Activated CD8-positive, alpha-beta memory T cell treated with anti-CD3 and anti-CD28 coated beads for 24 hours (primary cell): ENCODE measurements around the gene ASIC4.
A peak's percentile ranks its signal among the peaks of the same experiment; 100 is the strongest.

ENCODE experiments used
- DNase-seq: peaks from one replicate; pipeline ENCODE4 v3.0.0-alpha.2; 2020

Gene ASIC4

GRCh38 chr2:219482674-219483405 lies 31.4 kb upstream of the ASIC4 start:
- no peak for DNase-seq

DNA sequence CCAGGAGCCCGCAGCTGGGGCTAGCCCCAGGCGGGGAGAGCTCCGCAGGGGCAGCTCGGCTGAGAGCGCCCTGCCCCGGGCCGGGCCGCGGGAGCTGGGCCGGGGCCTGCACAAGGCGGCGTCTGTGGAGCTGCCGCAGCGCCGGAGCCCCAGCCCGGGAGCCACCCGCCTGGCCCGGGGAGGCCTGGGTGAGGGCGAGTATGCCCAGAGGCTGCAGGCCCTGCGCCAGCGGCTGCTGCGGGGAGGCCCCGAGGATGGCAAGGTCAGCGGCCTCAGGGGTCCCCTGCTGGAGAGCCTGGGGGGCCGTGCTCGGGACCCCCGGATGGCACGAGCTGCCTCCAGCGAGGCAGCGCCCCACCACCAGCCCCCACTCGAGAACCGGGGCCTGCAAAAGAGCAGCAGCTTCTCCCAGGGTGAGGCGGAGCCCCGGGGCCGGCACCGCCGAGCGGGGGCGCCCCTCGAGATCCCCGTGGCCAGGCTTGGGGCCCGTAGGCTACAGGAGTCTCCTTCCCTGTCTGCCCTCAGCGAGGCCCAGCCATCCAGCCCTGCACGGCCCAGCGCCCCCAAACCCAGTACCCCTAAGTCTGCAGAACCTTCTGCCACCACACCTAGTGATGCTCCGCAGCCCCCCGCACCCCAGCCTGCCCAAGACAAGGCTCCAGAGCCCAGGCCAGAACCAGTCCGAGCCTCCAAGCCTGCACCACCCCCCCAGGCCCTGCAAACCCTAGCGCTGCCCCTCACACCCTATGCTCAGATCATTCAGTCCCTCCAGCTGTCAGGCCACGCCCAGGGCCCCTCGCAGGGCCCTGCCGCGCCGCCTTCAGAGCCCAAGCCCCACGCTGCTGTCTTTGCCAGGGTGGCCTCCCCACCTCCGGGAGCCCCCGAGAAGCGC lies 30.6 kb upstream of the ASIC4 start:
- no peak for DNase-seq

DNA sequence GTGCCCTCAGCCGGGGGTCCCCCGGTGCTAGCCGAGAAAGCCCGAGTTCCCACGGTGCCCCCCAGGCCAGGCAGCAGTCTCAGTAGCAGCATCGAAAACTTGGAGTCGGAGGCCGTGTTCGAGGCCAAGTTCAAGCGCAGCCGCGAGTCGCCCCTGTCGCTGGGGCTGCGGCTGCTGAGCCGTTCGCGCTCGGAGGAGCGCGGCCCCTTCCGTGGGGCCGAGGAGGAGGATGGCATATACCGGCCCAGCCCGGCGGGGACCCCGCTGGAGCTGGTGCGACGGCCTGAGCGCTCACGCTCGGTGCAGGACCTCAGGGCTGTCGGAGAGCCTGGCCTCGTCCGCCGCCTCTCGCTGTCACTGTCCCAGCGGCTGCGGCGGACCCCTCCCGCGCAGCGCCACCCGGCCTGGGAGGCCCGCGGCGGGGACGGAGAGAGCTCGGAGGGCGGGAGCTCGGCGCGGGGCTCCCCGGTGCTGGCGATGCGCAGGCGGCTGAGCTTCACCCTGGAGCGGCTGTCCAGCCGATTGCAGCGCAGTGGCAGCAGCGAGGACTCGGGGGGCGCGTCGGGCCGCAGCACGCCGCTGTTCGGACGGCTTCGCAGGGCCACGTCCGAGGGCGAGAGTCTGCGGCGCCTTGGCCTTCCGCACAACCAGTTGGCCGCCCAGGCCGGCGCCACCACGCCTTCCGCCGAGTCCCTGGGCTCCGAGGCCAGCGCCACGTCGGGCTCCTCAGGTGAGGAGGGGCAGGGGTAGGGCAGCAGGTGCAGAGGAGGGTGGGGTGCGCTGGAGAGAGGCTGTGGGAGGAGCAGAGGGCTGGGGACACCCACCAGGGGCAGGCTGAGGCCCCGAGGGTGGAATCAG lies 29.7 kb upstream of the ASIC4 start:
- peak; percentile 63 for DNase-seq

DNA sequence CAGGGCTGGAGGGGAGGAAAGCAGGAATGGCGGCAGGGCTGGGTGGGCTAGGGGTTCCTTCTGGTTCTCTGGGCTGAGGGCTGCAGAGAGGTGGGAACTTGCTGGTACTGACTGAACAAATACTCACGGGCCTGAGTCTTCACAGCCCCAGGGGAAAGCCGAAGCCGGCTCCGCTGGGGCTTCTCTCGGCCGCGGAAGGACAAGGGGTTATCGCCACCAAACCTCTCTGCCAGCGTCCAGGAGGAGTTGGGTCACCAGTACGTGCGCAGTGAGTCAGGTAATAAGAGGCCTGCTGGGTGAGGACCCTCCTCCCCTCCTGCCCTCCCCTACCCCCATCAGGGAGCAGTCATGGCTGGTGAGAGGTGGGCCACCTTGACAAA lies 29.1 kb upstream of the ASIC4 start:
- no peak for DNase-seq

DNA sequence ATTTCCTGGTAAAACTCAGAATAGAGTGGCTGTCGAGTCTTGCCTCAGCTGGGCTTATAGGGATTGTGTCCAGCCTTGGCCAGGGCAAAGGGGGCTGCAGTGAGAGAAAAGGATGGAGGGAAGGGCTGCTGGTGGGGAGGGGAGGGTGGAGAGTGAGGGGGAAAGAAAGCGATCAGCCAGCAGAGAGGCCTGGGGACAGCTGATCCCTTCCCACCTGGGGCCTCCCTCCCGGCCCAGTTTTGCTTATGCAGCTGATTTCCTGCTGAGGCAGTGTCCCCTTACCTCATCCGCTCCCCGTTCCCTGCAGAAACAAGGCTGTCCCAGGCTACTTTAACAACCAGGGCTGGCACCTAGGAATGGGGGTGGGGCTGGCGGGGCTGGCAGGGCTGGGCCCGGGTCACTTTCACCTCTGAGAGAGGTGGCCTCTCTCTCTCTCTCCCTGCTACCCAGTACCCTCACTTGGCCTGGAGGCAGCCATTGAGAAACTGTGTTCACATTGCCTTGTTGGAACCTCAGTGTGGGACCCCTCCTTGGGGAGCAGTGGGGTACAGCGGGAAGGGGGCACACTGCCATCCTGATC lies 27.8 kb upstream of the ASIC4 start:
- DNase-seq, result no peak

DNA sequence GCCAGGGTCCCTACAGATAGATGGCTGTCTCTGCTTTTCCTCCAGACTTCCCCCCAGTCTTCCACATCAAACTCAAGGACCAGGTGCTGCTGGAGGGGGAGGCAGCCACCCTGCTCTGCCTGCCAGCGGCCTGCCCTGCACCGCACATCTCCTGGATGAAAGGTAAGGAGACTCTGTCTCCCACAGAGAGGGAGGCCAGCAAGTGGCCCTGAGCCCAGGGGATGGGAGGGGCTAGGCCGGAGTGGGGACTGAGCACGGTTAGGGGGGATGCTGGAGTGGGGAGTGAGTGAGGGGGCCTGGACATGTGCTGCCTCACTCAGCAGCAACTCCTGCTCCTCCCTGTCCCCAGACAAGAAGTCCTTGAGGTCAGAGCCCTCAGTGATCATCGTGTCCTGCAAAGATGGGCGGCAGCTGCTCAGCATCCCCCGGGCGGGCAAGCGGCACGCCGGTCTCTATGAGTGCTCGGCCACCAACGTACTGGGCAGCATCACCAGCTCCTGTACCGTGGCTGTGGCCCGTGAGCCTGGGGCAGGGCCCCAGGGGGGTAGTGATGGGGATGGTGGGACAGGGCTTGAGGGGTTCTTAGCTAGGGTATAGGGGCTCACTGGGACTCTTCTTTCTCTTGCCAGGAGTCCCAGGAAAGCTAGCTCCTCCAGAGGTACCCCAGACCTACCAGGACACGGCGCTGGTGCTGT lies 26.0 kb upstream of the ASIC4 start:
- DNase-seq, result no peak

GRCh38 chr2:219488844-219489194 lies 25.5 kb upstream of the ASIC4 start:
- no peak for DNase-seq

- DNase-seq, result no peak
Observed at GRCh38 chr2:219489315-219489714, 25.0 kb upstream of the ASIC4 start.

GRCh38 chr2:219490186-219490585 lies 24.1 kb upstream of the ASIC4 start:
- DNase-seq, result no peak

- no peak for DNase-seq
Observed at GRCh38 chr2:219490600-219491130, 23.6 kb upstream of the ASIC4 start.

DNA sequence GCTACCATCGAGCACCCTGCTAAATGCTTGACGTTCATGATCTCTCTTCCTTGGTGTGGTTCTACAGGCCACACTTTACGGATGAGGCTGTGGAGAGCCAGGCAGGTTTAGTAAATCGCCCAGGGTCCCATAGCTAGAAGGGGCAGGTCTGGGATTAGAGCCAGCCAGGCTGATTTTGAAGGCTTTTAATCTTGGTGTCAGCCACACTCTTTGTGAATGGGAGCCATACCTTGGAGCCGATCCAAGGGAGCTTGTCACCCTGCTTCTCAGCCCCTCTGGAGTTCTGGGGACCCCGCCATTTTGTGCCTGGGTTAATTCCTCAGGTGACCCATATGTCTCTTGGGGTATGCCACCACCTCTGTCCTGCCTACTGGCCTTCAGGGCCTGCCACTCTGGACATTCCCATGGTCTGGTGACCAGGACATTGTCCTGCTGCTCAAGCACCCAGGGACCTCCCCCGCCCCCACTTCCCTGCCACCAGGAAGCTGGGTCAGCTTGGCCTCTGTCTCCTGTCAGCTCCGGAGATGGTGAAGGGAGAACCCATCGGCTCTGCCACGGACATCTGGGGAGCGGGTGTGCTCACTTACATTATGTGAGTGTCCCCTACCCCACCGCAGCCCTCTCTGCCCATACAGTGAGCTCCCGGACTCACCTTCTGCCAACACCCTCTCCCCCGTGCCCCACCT lies 22.9 kb upstream of the ASIC4 start:
- no peak for DNase-seq

DNA sequence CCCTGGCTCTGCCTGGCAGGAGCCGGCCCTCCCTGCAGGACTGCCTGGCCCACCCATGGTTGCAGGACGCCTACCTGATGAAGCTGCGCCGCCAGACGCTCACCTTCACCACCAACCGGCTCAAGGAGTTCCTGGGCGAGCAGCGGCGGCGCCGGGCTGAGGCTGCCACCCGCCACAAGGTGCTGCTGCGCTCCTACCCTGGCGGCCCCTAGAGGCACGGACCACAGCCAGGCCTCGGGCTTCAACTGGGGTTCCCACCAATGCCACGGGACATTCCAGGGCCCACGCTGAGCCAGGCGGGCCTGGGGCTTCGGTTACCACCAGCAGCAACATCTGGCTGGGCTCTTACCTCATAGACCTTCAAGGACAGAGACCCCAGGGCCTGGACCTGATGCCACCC lies 21.7 kb upstream of the ASIC4 start:
- no peak for DNase-seq

DNA sequence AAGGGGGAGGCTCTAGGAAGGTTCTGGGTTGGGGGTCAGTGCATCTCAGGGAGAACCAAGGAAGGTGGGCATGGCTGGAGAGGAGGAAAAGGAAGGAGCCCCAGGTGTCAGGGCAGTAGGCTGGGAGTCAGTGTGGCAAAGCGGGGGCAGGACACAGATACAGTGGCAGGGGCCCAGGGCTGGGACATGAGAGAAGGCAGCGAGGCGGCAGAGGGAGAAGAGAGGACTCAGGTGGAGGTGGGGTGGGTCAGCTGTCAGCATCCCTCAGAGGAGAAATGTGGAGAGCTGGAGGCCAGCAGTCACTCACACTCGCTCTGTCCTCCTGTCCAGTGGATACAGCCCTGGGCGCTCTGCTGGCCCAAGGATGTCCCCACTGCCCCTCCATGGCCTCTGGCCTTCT lies 21.2 kb upstream of the ASIC4 start:
- no peak for DNase-seq

DNA sequence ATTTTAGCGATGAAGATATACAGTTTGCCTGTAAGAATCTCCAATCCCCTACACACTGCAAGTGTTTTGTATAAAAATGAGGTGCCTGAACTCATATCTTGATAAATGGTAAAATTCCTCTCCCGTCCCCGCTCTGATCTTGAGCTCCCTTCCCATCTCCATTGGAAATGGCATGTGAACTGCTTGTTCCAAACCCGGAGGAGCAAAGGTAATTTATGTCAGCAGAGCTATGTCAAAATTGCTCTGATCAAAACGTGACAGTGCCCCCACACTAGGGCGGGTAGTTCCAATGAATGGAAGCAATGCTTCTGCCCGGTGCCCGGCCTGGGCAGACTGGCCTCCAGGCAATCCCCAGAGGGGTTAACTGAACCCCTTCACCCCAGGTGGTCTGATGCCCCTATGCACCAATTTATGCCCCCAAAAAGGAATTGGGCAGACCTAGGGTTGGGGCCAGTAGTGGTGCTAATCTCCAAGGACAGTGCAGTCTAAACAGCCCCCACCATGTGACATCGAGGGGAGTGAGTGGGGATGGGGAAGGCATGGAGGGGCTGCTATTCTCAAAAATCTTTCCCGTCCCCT lies 19.2 kb upstream of the ASIC4 start:
- no peak for DNase-seq

DNA sequence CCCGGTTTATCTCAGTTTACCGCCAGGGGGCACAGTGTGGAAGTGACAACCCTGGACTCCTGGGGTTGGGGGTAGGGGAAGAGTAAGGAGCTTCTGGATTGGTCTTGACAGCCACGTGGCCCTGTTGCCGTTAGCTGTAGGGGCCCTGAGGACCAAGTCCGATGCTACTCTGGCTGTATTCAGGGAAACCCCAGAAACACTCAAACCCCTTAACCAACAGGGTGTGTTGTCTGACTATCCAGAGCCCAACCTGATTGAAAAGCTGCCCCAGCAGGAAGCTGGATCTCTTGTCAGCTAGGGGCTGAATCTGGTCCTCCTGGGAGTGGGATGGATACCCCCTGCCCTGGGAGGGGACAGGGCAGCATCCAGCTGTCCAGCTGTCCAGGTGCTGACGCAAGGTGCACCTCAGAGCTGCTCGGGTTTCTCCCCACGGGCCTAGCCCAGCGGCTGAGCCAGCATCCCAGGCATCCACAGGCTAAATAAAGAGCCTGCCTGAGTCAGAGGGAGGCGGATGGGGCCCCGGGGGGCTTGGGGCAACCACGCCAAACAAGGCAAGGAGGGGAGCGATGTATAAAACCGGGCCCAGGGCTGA lies 18.7 kb upstream of the ASIC4 start:
- DNase-seq, result peak; percentile 79

GRCh38 chr2:219496247-219496824 lies 17.9 kb upstream of the ASIC4 start:
- DNase-seq, result no peak

DNA sequence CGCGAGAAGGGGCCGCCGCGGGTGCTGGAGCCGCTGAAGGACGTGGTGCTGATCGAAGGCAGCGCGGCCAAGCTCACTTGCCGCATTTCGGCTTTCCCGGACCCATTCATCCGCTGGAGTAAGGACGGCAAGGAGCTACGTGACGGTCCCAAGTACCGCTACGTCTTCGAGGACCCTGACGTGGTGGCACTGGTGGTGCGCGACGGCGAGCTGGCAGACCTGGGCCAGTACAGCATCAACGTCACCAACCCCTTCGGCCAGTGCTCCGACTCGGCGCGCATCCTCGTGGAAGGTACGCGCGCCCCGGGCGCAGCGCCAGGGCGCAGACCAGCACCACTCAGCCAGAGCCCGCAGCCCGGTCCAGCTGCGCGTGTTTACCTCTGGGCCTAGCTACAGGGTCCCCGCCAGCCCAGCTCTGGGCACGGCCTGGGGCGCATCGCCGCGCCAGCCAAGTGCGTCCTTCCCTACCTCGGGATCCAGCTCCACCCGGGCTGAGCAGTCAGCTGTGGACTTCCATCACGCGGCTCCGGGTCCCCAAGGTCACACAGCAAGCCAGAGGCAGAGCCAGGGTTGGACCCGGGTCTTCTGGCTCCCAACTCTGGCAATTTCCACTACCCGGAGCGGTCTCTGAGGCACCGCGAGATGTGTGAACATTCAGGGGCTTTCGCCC lies 17.3 kb upstream of the ASIC4 start:
- DNase-seq, result no peak

DNA sequence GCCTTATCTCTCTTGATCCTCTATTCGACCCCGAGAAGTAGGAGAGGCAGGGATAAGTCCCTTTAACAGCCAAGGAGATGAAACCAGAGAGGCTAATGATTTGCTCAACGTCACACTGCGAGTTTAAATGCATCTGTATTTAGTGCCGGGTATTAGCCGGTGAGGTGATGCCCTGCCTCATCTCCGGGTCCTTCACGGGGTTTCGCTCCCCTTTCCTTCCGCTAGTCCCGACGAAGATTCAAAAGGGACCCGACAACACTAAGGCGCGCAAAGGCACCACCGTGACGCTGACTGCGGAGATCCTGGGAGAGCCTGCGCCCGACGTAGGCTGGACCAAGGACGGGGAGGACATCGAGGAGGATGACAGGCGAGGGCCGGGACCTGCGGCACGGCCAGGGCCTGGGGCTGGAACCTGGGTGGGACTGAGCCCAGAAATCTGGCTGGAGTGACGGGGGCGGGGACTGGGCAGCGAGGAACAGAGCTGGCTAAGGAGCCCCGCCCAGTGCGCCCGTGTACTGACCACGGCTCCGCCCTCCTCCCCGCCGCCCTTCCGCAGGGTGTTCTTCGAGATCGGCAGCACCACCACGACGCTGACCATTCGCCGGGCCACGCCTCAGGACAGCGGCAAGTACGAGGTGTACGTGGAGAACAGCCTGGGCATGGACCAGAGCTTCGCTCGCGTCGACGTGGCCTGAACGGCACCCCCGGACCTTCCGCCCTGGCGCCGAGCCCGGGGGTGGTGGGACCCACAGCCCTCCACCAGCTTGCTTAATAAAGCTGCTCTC lies 16.6 kb upstream of the ASIC4 start:
- DNase-seq, result no peak
